HG03280 (cell line): Measurements from ENCODE around the gene OR9Q1.
"Not testable (repeated sequence)": the region's sequence is repeated elsewhere in the genome, so short reads cannot be mapped to it uniquely, and the experiment has no call there.

ENCODE experiments used
- ATAC-seq: cut with Tn5 transposase; IDR thresholded peaks from one replicate; pipeline ENCODE4 v1.9.1; 2021; ENCODE audit warnings: mild to moderate bottlenecking, moderate library complexity; ENCODE audit not compliant: unreplicated experiment

The OR9Q1 gene

GRCh38 chr11:58125469-58125868, 101.8 kb downstream of the OR9Q1 start, which contains the start of gene OR9I1:
OR9I1 (minus strand) TSS chr11:58125530; CDS start chr11:58119444, 6,086 bp downstream.
- no peak for ATAC-seq

GRCh38 chr11:58127350-58127749, 103.7 kb downstream of the OR9Q1 start:
- ATAC-seq, result no peak

- ATAC-seq, result no peak
Observed at GRCh38 chr11:58133309-58134076, 109.8 kb downstream of the OR9Q1 start.

GRCh38 chr11:58134151-58134550, 110.5 kb downstream of the OR9Q1 start:
- ATAC-seq, result no peak

GRCh38 chr11:58135171-58135570, 111.5 kb downstream of the OR9Q1 start:
- no peak for ATAC-seq

GRCh38 chr11:58142761-58143160, 119.1 kb downstream of the OR9Q1 start:
- ATAC-seq, result no peak

- no peak for ATAC-seq
Observed at GRCh38 chr11:58152781-58153180, 129.1 kb downstream of the OR9Q1 start.

GRCh38 chr11:58164389-58164788, 140.7 kb downstream of the OR9Q1 start:
- ATAC-seq, result no peak

- no peak for ATAC-seq
Observed at GRCh38 chr11:58164990-58165389, 141.3 kb downstream of the OR9Q1 start.

- ATAC-seq, result no peak
Observed at GRCh38 chr11:58165504-58166106, 141.9 kb downstream of the OR9Q1 start.

GRCh38 chr11:58177409-58178054, 153.9 kb downstream of the OR9Q1 start:
- no peak for ATAC-seq

- no peak for ATAC-seq
Observed at GRCh38 chr11:58178444-58178843, 154.8 kb downstream of the OR9Q1 start.

GRCh38 chr11:58179648-58180047, 156.0 kb downstream of the OR9Q1 start:
- ATAC-seq, result no peak

- no peak for ATAC-seq
Observed at GRCh38 chr11:58186938-58187337, 163.3 kb downstream of the OR9Q1 start.

- ATAC-seq, result no peak
Observed at GRCh38 chr11:58188770-58189169, 165.1 kb downstream of the OR9Q1 start, which contains the start of gene OR9Q2. OR9Q2 (plus strand) TSS chr11:58189070; CDS start chr11:58190491, 1,421 bp downstream.

GRCh38 chr11:58192229-58192628, 168.5 kb downstream of the OR9Q1 start:
- no peak for ATAC-seq

- ATAC-seq, result no peak
Observed at GRCh38 chr11:58193391-58193790, 169.7 kb downstream of the OR9Q1 start.

GRCh38 chr11:58195939-58196338, 172.3 kb downstream of the OR9Q1 start:
- no peak for ATAC-seq

GRCh38 chr11:58199271-58199670, 175.6 kb downstream of the OR9Q1 start:
- ATAC-seq, result no peak

GRCh38 chr11:58204042-58204441, 180.4 kb downstream of the OR9Q1 start, which contains the start of gene OR1S2:
OR1S2 (minus strand) TSS chr11:58204142; CDS start chr11:58204142, 0 bp downstream.
- no peak for ATAC-seq

GRCh38 chr11:58212420-58212819, 188.7 kb downstream of the OR9Q1 start, which contains the start of gene OR1S1:
OR1S1 (plus strand) TSS chr11:58212720.
- ATAC-seq, result not testable (repeated sequence)

- no peak for ATAC-seq
Observed at GRCh38 chr11:58216476-58216875, 192.8 kb downstream of the OR9Q1 start.
